Upper lobe of left lung (tissue), 6 donors: ENCODE data around the gene ZNF775. TPM values are rescaled to one million over a fixed set of nuclear protein-coding genes. Genes with fewer than 3 reads are reported as not detected.
A peak's percentile ranks its signal among the peaks of the same experiment; 100 is the strongest.

Experiments used
- ATAC-seq, 2 donors: fragments of 200-7000 bp; cut with Tn5 transposase; one replicate each; pipeline ENCODE4 v1.9.1; 2022; ENCODE audit warnings: mild to moderate bottlenecking in 2 of 2, moderate library complexity in 2 of 2; ENCODE audit not compliant: low FRiP score in 2 of 2
- DNase-seq, 2 donors: peaks; one replicate each; pipeline ENCODE4 v3.0.0-alpha.2; 2019 to 2020
- H3K27ac ChIP-seq, 4 donors: fragments of 200-600 bp; sonication (generic); one replicate each; pipeline ENCODE4 v1.5.1; 2016 to 2019
- H3K27me3 ChIP-seq, 4 donors: fragments of 200-600 bp; sonication (generic); one replicate each; pipeline ENCODE4 v1.5.1; 2017 to 2019
- H3K36me3 ChIP-seq, 4 donors: fragments of 200-600 bp; sonication (generic); one replicate each; pipeline ENCODE4 v1.5.1; 2016 to 2019
- H3K4me1 ChIP-seq, 4 donors: fragments of 200-600 bp; sonication (generic); one replicate each; pipeline ENCODE4 v1.5.1; 2018 to 2019
- H3K4me3 ChIP-seq, 4 donors: fragments of 200-600 bp; sonication (generic); one replicate each; pipeline ENCODE4 v1.5.1; 2017 to 2019; ENCODE audit warnings: mild to moderate bottlenecking in 2 of 4, moderate library complexity in 1 of 4
- H3K9me3 ChIP-seq, 4 donors: fragments of 200-600 bp; sonication (generic); one replicate each; pipeline ENCODE4 v1.5.1; 2018 to 2019
- CTCF ChIP-seq, 6 experiments: fragments of 450-650 bp in 4 of 6; fragments of 200-600 bp in 2 of 6; sonication (generic) in 2 of 6; IDR thresholded peaks; one replicate each; pipeline ENCODE4 v1.5.1; 2016 to 2019; ENCODE audit warnings: antibody characterized with exemption in 6 of 6
- EP300 ChIP-seq, 4 donors: sonication (generic); formaldehyde crosslinking; IDR thresholded peaks; one replicate each; pipeline ENCODE4 v1.5.1; 2017; ENCODE audit warnings: antibody characterized with exemption in 4 of 4, control low read depth in 2 of 4
- POLR2A ChIP-seq, 4 donors: fragments of 450-650 bp; IDR thresholded peaks; one replicate each; pipeline ENCODE4 v1.5.1; 2016 to 2017; ENCODE audit warnings: antibody characterized with exemption in 4 of 4, mild to moderate bottlenecking in 2 of 4
- POLR2AphosphoS5 ChIP-seq, 2 donors: sonication (generic); formaldehyde crosslinking; IDR thresholded peaks; one replicate each; pipeline ENCODE4 v1.5.1; 2017; ENCODE audit warnings: antibody characterized with exemption in 2 of 2
- WGBS, 2 donors: methylation state at CpG; one replicate each; pipeline ENCODE4 v1.1.5; 2017 to 2018; 5-methylcytosine and 5-hydroxymethylcytosine counted together
- total RNA-seq, 6 donors: library from RNA; depleted of rRNA in 4 of 6; stranded (reverse); fragments of >200 nt in 4 of 6; gene quantifications; one replicate each; pipeline versions ENCODE4 v1.1.0 to v1.2.1, GENCODE V29; 2016 to 2021
- donor health status: DM: no; HTN: no; CAD: no; lungs with moderate emphysema.
- donor health status: DM: no; HTN: yes; CAD: no; lungs with severe emphysema.

ZNF775 gene
- total RNA-seq, 6 donors from 2014 or later: 3.0 to 6.5 (median 5.5) TPM

DNA sequence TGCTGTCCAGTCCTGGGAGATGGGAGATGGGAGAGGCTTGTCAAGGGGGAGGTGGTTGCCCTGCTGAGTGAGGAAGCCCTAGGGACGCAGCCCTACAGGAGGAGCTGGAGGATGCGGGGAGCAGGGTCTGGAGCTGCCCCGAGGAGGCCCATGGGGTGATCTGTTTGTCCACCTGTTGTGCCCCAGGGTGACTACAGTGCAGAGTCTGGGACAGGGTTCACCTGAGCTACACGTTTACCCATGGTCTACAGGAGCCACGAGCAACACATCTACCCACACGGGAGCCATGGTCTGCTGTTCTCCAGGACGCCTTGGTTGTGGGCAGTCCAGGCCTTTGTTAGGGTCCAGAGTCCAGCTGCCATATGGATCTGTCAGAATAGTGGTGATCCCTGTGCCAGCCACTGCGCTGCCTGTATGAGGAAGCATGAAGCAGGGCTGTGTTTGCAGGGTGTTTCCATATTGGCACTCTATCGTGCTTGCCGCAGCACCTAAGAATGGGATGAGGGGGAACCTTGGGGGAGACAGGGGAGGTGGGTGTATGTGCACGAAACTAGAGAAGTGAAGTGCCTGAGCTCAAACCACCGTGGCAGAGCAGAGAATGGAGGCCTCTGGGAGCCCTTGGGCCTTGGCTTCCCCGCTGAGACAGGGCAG is 23.7 kb downstream of the ZNF775 start:
- H3K4me1 ChIP-seq: peaks cover 23 to 27% (median 26%) of the 10 kb centered on the region in 4 donors
- WGBS, 2 donors: 89 to 93% methylated on average over 7 to 13 of the region's 13 CpGs
- H3K9me3 ChIP-seq: no peaks in the 10 kb centered on the region
- peaks cover 0 to 10% (median 5%) of the 10 kb centered on the region in 4 donors for H3K36me3 ChIP-seq
- H3K4me3 ChIP-seq: no peak overlapping the region
- no peak overlapping the region for H3K27ac ChIP-seq
- ATAC-seq (no peak), DNase-seq (no peak)
- no peaks in the 10 kb centered on the region for H3K27me3 ChIP-seq
- TF ChIP-seq CTCF (IDR thresholded peaks at IDR 0.05): no peak
- no peak for TF ChIP-seq EP300 (IDR thresholded peaks at IDR 0.05)
- no peak for TF ChIP-seq POLR2AphosphoS5 (IDR thresholded peaks at IDR 0.05)
- TF ChIP-seq POLR2A (IDR thresholded peaks at IDR 0.05): no peak

- no peak for DNase-seq
- Histone ChIP-seq H3K4me3 (no peak overlapping the region), H3K4me1 (peaks cover 23 to 27% (median 26%) of the 10 kb centered on the region in 4 donors), H3K27me3 (no peaks in the 10 kb centered on the region), H3K36me3 (peaks cover 0 to 7% (median 3%) of the 10 kb centered on the region in 4 donors), H3K27ac (peak overlapping the region in 3 of 4 donors; percentile 88 to 98 (median 97)), H3K9me3 (no peaks in the 10 kb centered on the region)
- ATAC-seq: no peak
- TF ChIP-seq EP300 (IDR thresholded peaks at IDR 0.05) (no peak), POLR2A (IDR thresholded peaks at IDR 0.05) (no peak), POLR2AphosphoS5 (IDR thresholded peaks at IDR 0.05) (no peak), CTCF (IDR thresholded peaks at IDR 0.05) (no peak)
- 89 to 93% methylated on average over 12 to 13 of the region's 13 CpGs for WGBS, 2 donors
Measured at GRCh38 chr7:150403376-150404171, 24.4 kb downstream of the ZNF775 start.

GRCh38 chr7:150404172-150404804 is 25.2 kb downstream of the ZNF775 start:
- Histone ChIP-seq H3K4me3 (peak overlapping the region; percentile 61 to 76 (median 70)), H3K27ac (peak overlapping the region; percentile 88 to 98 (median 96)), H3K36me3 (peaks cover 0 to 7% (median 2%) of the 10 kb centered on the region in 4 donors), H3K9me3 (no peaks in the 10 kb centered on the region), H3K4me1 (peaks cover 23 to 27% (median 26%) of the 10 kb centered on the region in 4 donors), H3K27me3 (no peaks in the 10 kb centered on the region)
- TF ChIP-seq POLR2A (IDR thresholded peaks at IDR 0.05) (no peak), EP300 (IDR thresholded peaks at IDR 0.05) (no peak), CTCF (IDR thresholded peaks at IDR 0.05) (no peak), POLR2AphosphoS5 (IDR thresholded peaks at IDR 0.05) (no peak)
- WGBS, 2 donors: 31 to 34% methylated on average over 16 of the region's 16 CpGs
- DNase-seq (no peak), ATAC-seq (peak in 1 of 2 donors; percentile 31)

GRCh38 chr7:150404805-150405583 is 25.9 kb downstream of the ZNF775 start:
- 0 to 1% methylated on average over 23 to 64 of the region's 86 CpGs for WGBS, 2 donors

More at GRCh38 chr7:150404805-150405583, 25.9 kb downstream of the ZNF775 start:
- TF ChIP-seq EP300 (IDR thresholded peaks at IDR 0.05) (no peak), CTCF (IDR thresholded peaks at IDR 0.05) (peak in 3 of 6 experiments; percentile 11 to 51 (median 37)), POLR2A (IDR thresholded peaks at IDR 0.05) (peak in 2 of 4 donors; percentile 78 to 83), POLR2AphosphoS5 (IDR thresholded peaks at IDR 0.05) (peak; percentile 53 to 78)
- H3K27ac ChIP-seq: peak overlapping the region; percentile 88 to 98 (median 96)
- H3K4me3 ChIP-seq: peak overlapping the region; percentile 61 to 76 (median 70)
- peak; percentile 89 to 98 for DNase-seq
- peaks cover 0 to 7% (median 2%) of the 10 kb centered on the region in 4 donors for H3K36me3 ChIP-seq
- no peaks in the 10 kb centered on the region for H3K9me3 ChIP-seq
- peaks cover 23 to 27% (median 26%) of the 10 kb centered on the region in 4 donors for H3K4me1 ChIP-seq
- peak; percentile 94 to 97 for ATAC-seq
- no peaks in the 10 kb centered on the region for H3K27me3 ChIP-seq
